Mucosa of stomach (tissue), 1 donor: ENCODE data around the gene EPB41L4B.

Experiments
- H3K27me3 ChIP-seq: one replicate; pipeline ENCODE4 v1.7.0; 2013; ENCODE audit warnings: mild to moderate bottlenecking, low read length; ENCODE audit not compliant: control insufficient read depth, insufficient read depth
- H3K36me3 ChIP-seq: one replicate; pipeline ENCODE4 v1.7.0; 2013; ENCODE audit warnings: low read length; ENCODE audit not compliant: control insufficient read depth, insufficient read depth
- H3K4me1 ChIP-seq: one replicate; pipeline ENCODE4 v1.7.0; 2013; ENCODE audit warnings: mild to moderate bottlenecking, low read length; ENCODE audit not compliant: control insufficient read depth, insufficient read depth
- H3K4me3 ChIP-seq: one replicate; pipeline ENCODE4 v1.7.0; 2013; ENCODE audit warnings: low read length
- H3K9ac ChIP-seq: one replicate; pipeline ENCODE4 v1.7.0; 2013; ENCODE audit warnings: mild to moderate bottlenecking, low read length, moderate library complexity
- H3K9me3 ChIP-seq: one replicate; pipeline ENCODE4 v1.7.0; 2013; ENCODE audit warnings: mild to moderate bottlenecking, low read length, moderate library complexity; ENCODE audit not compliant: control insufficient read depth
- donor health status: Pancreatic carcinoma.

Gene EPB41L4B

DNA sequence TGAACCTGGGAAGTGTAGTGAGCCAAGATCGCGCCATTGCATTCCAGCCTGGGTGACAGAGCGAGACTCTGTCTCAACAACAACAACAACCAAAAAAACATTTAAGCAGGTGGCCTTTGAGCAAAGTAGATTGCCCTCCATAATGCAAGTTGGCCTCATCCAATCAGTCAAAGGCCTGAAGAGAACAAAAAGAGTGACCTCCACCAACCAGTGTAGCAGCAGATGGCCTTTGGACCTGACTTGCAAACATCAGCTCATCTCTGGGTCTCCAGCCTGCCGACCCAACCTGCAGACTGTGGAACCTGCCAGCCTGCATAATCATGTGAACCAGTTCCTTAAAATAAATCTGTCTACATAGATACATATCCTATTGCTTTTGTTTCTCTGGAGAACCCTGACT is 161.3 kb downstream of the EPB41L4B start:
- Histone ChIP-seq H3K27me3 (peaks cover 5% of the 10 kb centered on the region), H3K4me3 (no peak overlapping the region), H3K36me3 (no peaks in the 10 kb centered on the region), H3K9me3 (no peaks in the 10 kb centered on the region), H3K9ac (no peak overlapping the region), H3K4me1 (no peaks in the 10 kb centered on the region)

DNA sequence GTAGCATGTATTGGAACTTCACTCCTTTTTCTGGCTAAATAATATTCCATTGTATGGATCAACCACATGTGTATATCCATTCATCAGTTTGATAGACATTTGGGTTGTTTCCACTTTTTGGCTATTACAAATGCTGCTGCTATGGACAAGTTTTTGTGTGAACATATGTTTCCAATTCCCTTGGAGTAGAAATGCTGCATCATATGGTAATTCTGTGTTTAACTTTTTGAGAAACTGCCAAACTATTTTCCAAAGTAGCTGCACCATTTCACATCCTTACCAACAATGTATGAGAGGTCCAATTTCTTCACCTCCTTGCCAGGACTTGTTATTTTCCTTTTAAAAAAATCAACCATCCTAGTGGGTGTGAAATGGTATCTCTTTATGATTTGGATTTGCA is 162.2 kb downstream of the EPB41L4B start:
- Histone ChIP-seq H3K27me3 (peaks cover 5% of the 10 kb centered on the region), H3K9ac (no peak overlapping the region), H3K36me3 (no peaks in the 10 kb centered on the region), H3K9me3 (no peaks in the 10 kb centered on the region), H3K4me1 (no peaks in the 10 kb centered on the region), H3K4me3 (no peak overlapping the region)

DNA sequence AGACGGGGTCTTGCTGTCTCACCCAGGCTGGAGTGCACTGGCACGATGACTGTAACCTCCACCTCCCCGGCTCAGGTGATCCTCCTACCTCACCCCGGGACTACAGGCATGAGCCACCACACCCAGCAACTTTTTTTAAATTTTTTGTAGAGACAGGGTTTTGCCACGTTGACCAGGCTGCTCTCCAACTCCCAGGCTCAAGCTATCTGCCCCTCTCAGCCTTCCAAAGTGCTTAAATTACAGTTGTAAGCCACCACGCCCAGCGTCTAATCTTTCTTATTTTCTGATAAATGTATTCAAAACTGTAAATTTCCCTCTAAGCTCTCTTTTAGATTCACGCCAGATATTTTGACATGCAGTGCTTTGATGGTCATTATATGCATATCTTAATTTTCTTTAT is 164.2 kb downstream of the EPB41L4B start:
- no peaks in the 10 kb centered on the region for H3K9me3 ChIP-seq

DNA sequence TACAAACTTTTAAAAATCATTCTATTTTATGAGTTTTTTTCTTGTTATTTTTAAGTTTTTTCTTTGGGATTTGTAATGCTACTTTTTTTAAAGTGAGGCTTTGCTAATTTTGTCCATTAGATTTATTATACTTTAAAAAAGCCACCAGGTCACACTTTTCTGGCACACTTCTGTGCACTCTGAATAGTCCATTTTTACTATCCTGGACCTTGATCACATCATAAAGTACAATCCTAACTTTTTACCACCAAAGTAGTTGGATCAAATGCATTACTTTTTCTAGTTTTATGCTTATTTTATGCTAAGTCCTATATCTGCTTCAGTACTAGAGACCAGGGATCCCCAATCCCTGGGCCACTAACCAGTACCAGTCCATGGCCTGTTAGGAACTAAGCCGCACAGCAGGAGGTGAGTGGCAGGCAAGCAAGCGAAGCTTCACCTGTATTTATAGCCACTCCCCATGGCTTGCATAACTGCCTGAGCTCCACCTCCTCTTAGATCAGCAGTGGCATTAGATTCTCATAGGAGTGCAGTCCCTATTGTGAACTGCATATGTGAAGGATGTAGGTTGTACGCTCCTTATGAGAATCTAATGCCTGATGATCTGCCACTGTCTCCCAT is 169.8 kb downstream of the EPB41L4B start:
- H3K9me3 ChIP-seq, result no peaks in the 10 kb centered on the region
- no peak overlapping the region for H3K4me3 ChIP-seq
- no peaks in the 10 kb centered on the region for H3K4me1 ChIP-seq
- no peaks in the 10 kb centered on the region for H3K36me3 ChIP-seq
- H3K27me3 ChIP-seq, result no peaks in the 10 kb centered on the region
- no peak overlapping the region for H3K9ac ChIP-seq

More for the DNA sequence above, 164.2 kb downstream of the EPB41L4B start:
- H3K4me3 ChIP-seq, result no peak overlapping the region
- no peak overlapping the region for H3K9ac ChIP-seq
- H3K36me3 ChIP-seq, result no peaks in the 10 kb centered on the region
- H3K27me3 ChIP-seq, result no peaks in the 10 kb centered on the region
- no peaks in the 10 kb centered on the region for H3K4me1 ChIP-seq

DNA sequence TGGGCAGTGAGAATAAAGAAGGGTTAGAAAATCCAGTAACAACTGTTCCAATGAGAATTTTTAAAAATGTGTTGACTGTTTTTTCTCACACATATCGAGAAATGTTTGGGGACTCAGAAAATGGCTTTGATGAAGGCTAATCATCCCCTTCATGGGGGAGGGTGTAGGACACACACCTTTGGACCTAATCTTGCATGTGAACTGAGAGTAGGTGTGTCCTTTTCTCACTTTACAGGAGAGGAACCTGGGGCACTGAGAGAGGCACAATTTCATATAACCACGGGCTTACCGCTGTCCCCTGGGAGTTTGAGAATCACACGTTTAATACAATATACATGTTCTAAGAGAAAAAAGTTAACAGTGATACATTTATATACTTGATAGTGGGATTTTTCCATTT is 171.1 kb downstream of the EPB41L4B start:
- Histone ChIP-seq H3K9ac (no peak overlapping the region), H3K36me3 (no peaks in the 10 kb centered on the region), H3K4me3 (no peak overlapping the region)

DNA sequence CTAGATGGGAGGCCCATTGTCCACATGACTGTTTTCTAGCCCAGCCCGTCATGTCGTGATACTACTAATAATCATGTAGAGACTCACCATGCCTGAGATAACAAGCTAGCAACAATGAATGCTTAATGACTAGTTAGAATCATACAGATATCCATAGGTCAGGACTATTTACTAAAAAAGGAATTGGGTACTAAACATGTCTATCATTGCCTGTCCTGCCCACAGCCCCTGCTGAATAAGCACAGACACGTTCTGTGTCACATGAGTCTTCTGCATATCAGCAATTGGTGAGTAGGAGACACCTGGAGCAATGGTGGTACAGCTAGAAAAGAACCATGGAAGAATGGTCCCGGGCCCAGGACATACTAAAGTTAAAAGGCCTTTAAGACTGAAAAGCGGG is 171.8 kb downstream of the EPB41L4B start:
- peaks cover 3% of the 10 kb centered on the region for H3K4me1 ChIP-seq
- H3K36me3 ChIP-seq, result no peaks in the 10 kb centered on the region
- no peaks in the 10 kb centered on the region for H3K9me3 ChIP-seq
- H3K27me3 ChIP-seq, result no peaks in the 10 kb centered on the region
- H3K9ac ChIP-seq, result no peak overlapping the region
- no peak overlapping the region for H3K4me3 ChIP-seq

More for the DNA sequence above, 171.1 kb downstream of the EPB41L4B start:
- Histone ChIP-seq H3K9me3 (no peaks in the 10 kb centered on the region), H3K4me1 (no peaks in the 10 kb centered on the region), H3K27me3 (no peaks in the 10 kb centered on the region)

DNA sequence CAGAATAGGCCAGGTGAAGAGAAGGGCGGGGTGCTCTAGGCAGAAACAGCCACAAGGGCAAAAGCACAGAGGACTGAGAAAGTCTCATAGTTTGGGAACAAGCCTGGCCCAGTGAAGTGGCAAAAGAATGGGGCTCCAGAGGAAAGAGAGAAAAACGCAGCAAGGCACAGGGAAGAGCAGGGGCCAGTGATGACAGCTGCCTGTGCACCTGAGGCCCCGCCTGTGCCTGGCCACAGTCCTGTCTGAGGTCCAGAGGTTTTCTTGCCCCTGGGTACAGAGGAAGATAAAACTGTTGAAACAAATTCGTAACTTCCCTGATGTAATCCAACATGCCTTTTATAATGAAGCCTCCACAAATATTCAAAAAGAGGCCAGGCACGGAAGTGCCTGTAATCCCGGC is 175.8 kb downstream of the EPB41L4B start:
- Histone ChIP-seq H3K4me3 (no peak overlapping the region), H3K4me1 (peaks cover 6% of the 10 kb centered on the region)

DNA sequence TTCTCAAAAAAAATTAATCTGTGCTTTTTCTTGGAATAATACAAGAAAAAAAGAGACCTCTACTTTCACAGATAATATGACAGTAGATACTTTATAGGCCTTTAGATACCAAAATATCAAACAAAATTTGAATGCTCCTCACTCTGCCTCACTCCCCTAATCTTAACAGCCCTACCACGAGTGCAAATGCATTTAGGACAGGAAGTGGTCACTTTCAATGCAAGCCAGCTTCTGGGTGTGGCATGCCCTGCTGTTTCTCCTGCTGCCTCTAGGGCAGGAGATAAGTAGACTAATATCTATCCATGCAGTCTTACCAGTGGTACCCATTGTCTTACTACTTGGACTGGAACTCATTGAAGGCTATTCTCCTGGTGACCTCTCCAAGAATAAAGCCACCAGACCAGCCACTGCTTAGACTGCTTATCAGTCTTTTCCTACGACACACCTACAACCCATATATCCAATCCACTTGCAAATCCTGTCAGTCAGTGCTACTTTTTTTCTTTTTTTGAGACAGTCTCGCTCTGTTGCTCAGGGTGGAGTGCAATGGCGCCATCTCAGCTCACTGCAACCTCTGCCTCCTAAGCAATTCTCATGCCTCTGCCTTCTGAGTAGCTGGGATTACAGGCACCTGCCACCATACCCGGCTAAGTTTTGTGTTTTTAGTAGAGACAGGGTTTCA is 176.8 kb downstream of the EPB41L4B start:
- Histone ChIP-seq H3K4me1 (peaks cover 6% of the 10 kb centered on the region), H3K4me3 (no peak overlapping the region), H3K9ac (no peak overlapping the region), H3K9me3 (no peaks in the 10 kb centered on the region), H3K36me3 (no peaks in the 10 kb centered on the region), H3K27me3 (no peaks in the 10 kb centered on the region)

More for the DNA sequence above, 175.8 kb downstream of the EPB41L4B start:
- Histone ChIP-seq H3K27me3 (no peaks in the 10 kb centered on the region), H3K9me3 (no peaks in the 10 kb centered on the region), H3K9ac (no peak overlapping the region), H3K36me3 (no peaks in the 10 kb centered on the region)

DNA sequence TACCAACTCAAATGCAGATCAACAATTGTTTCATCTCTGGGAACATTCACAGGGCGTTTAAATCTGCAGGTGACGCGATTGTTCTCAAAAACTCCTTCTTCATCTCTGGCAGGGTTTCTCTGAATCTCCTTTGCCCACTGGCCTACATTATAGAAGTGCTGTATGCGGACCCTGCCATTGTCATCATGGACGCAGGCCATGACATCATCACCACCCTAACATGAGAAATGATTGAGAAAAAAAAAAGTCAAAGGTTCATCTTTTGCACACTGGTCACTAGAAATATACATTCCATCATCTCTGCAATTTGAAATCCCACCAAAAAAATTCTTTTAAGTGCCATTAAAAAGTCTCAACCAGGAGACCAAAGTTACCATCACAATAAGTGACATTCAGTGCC is 179.5 kb downstream of the EPB41L4B start:
- Histone ChIP-seq H3K9ac (no peak overlapping the region), H3K9me3 (no peaks in the 10 kb centered on the region), H3K4me3 (no peak overlapping the region)

DNA sequence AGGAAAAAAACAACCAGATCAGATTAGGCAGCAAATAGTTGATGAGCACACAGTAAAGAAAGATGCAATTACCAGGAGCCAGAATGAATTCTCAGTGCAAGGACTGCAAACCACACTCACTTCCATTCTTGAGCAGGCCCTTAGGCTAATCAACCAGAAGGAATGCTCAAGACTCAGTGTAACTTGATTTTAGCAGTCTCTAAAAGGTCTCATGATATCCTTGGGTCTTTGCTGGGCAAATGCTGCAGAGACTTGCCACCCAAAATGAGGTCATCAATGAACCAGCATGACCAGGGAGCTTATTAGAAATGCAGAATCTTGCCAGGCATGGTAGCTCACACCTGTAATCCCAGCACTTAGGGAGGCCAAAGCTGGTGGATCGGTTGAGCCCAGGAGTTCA is 181.0 kb downstream of the EPB41L4B start:
- Histone ChIP-seq H3K27me3 (no peaks in the 10 kb centered on the region), H3K9ac (no peak overlapping the region), H3K36me3 (no peaks in the 10 kb centered on the region), H3K4me1 (peaks cover 6% of the 10 kb centered on the region), H3K9me3 (no peaks in the 10 kb centered on the region), H3K4me3 (no peak overlapping the region)

More for the DNA sequence above, 179.5 kb downstream of the EPB41L4B start:
- Histone ChIP-seq H3K27me3 (no peaks in the 10 kb centered on the region), H3K4me1 (peaks cover 6% of the 10 kb centered on the region), H3K36me3 (no peaks in the 10 kb centered on the region)

DNA sequence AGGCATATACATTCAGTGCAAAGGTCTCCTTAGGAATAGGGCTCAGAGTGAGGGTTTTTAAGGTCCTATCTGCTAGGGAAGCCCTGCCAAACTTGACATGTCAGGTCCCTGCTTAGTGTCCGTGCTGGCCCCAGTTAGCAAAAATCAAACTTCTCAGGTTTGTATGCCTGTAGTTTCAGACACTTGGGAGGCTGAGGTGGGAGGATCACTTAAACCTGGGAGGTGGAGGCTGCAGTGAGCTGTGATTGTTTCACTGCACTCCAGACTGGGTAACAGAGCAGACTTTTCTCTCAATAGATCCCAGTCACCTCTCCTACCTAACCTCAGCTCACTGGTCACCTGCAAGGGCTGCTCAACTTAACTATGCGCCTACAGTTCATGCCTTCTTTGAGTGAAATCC is 182.4 kb downstream of the EPB41L4B start:
- Histone ChIP-seq H3K27me3 (no peaks in the 10 kb centered on the region), H3K9me3 (no peaks in the 10 kb centered on the region), H3K4me3 (no peak overlapping the region), H3K36me3 (no peaks in the 10 kb centered on the region), H3K4me1 (no peaks in the 10 kb centered on the region), H3K9ac (no peak overlapping the region)

DNA sequence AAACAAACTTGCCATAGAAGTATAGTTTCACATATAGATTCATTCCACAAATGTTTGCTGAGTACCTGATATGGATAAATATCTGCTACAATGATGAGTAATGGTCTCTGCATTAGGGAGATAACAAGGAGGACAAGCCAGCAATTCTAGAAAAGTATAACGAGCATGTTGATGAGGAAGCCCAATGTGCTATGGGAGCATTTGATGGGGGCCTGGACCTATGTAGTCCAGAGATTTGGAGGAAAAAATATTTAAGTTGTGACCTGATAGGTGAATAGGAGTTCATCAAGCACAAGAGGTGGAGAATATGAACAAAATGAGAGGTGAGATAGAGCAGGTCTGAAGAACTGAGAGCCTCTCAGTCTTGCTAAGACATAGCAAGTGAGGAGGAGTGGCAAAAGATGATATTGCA is 186.7 kb downstream of the EPB41L4B start:
- no peaks in the 10 kb centered on the region for H3K36me3 ChIP-seq
- H3K27me3 ChIP-seq, result no peaks in the 10 kb centered on the region
- H3K9me3 ChIP-seq, result no peaks in the 10 kb centered on the region
- no peak overlapping the region for H3K9ac ChIP-seq
- H3K4me3 ChIP-seq, result no peak overlapping the region
- H3K4me1 ChIP-seq, result no peaks in the 10 kb centered on the region
